ENCODE measurements around the gene RAD51.
"Not testable (repeated sequence)": the region's sequence is repeated elsewhere in the genome, so short reads cannot be mapped to it uniquely, and the experiment has no call there.

The RAD51 gene

DNA sequence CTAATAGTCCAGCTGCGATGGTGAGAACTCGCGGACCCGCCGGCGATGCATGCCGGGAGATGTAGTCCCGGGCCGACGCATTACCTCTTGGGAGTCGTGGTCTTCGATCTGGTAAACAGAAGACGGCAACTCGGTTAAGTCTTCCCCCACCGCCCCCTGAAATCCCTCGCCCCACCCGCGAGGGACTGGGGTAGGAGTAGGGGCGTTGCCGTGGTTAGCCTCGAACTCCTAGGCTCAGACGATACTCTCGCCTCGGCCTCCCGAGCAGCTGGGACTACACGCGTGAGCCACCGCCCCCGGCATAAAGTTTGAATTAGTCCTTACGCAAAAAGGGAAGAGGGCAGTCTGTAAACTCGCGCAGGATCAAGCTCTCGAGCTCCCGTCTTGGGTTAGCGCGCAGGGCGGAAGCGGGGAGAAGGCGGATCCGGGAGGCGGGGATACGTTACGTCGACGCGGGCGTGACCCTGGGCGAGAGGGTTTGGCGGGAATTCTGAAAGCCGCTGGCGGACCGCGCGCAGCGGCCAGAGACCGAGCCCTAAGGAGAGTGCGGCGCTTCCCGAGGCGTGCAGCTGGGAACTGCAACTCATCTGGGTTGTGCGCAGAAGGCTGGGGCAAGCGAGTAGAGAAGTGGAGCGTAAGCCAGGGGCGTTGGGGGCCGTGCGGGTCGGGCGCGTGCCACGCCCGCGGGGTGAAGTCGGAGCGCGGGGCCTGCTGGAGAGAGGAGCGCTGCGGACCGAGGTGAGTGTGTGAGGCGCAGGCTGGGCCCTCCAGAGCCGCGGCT is at the start of gene RAD51:
TSS of gene RAD51 (plus strand) at position 487 of the 781 bp plus-strand sequence. CDS start 3,585 bp downstream, outside the sequence.
- peak; percentile 91 for DNase-seq

DNA sequence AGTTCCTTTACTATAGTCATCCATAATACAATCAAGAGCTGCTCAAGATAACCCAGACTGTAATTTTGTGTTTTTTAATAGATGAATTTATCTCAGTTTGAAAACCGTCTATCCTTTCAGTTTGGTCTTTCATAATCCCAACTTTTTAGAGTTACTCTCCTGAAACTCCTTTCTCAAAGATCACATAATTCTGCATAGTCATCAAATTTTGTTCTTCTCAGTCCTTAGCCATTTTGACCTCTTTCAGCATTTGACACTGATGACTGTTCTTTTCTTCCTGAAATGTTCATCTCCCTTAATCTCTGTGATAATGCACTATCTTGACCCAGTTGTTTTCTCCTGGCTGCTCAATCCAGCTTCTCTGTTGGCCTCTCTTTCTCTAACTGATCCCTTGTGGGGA is 47.5 kb upstream of the RAD51 start:
- DNase-seq, result no peak

DNA sequence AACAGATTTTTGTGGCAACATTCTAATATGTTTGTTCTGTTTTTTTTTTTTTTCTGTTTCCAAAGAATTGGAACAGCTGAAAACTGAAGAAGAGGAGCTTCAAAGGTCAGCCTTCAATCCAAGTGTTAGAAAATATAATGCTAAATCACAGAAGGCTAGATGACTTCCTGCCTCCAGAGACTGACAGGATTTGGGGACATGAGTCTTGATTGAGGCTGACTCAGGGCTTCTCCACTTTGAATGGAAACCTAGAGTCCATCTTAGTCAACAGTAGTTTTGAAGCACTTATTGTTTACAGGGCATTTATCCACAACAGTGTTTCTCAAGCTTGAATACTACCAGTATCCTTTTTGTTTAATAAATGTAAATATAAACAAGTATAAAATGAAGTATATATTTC is 44.5 kb upstream of the RAD51 start:
- no peak for DNase-seq

DNA sequence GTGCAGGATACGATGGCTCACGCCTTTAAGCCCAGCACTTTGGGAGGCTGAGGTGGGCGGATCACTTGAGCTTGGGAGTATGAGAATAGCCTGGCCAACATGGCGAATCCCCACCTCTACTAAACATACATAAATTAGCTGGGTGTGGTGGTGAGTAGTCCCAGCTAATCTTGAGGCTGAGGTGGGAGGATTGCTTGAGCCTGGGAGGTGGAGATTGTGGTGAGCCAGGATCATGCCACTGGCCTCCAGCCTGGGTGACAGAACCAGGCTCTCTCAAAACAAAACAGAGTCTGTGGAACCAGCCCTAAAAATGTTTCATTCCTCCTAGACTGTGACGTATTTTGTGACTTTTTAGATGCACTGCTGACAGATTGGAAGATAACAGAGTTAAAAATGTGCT is 34.3 kb upstream of the RAD51 start:
- DNase-seq, result no peak

DNA sequence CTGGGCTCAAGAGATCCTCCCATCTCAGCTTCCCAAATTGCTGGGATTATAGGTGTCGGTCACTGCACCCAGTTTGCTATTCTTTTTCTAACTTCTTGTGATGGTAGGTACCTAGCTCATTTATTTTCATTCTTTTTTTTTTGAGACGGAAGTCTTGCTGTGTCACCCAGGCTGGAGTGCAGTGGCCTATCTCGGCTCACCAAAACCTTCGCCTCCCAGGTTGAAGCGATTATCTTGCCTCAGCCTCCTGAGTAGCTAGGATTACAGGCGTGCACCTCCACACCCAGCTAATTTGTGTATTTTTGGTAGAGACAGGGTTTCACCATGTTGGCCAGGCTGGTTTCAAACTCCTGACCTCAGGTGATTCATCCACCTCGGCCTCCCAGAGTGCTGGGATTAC is 30.1 kb upstream of the RAD51 start:
- no peak for DNase-seq

DNA sequence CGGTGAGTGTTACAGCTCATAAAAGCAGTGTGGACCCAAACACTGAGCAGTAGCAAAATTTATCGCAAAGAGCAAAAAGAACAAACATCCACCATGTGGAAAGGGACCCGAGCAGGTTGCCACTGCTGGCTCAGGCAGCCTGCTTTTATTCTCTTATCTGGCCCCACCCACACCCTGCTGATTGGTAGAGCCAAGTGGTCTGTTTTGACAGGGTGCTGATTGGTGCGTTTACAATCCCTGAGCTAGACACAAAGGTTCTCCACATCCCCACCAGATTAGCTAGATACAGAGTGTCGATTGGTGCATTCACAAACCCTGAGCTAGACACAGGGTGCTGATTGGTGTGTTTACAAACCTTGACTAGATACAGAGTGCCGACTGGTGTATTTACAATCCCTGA is 18.7 kb upstream of the RAD51 start:
- not testable (repeated sequence) for DNase-seq

DNA sequence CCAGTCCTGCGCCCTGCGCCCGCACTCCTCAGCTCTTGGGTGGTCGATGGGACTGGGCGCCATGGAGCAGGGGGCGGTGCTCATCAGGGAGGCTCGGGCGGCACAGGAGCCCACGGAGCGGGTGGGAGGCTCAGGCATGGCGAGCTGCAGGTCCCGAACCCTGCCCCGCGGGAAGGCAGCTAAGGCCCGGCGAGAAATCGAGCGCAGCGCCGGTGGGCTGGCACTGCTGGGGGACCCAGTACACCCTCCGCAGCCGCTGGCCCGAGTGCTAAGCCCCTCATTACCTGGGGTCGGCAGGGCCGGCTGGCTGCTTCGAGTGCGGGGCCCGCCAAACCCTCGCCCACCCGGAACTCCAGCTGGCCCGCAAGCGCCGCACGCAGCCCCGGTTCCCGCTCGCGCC is 18.1 kb upstream of the RAD51 start:
- DNase-seq, result not testable (repeated sequence)

DNA sequence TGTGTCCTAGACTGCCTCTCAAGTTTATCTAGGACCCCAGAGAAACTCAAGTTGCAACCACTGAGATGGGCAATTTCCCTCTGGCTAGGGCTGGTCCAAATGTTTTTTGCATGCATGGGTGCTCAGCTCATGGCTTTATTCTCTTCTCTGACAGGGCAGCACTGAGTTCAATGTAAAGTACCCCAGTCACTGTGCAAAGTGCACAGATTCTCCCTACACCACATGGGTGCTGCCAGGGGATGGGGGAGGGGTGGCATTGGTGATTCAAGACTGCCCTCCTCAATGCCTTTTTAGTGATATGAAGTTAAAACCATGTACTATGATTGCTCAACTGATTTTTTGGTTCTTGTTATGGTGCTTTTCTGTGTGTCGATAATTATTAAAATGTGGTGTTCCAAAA is 14.8 kb upstream of the RAD51 start:
- no peak for DNase-seq

DNA sequence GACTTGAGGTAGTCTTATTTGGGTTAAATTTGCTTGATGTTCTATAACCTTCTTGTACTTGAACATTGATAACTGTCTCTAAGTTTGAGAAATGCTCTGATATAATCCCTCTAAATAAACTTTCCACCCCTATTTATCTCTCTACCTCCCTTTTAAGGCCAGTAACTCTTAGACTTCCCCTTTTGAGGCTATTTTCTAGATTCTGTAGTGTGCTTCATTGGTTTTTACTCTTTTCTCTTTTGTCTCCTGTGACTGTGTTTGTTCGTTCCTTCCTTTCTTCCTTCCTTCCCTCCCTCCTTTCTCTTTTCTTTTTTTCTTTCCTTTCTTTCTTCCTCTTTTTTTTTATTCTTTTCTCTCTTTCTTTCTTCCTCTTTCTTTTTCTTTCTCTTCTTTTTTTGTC is 14.0 kb upstream of the RAD51 start:
- not testable (repeated sequence) for DNase-seq

DNA sequence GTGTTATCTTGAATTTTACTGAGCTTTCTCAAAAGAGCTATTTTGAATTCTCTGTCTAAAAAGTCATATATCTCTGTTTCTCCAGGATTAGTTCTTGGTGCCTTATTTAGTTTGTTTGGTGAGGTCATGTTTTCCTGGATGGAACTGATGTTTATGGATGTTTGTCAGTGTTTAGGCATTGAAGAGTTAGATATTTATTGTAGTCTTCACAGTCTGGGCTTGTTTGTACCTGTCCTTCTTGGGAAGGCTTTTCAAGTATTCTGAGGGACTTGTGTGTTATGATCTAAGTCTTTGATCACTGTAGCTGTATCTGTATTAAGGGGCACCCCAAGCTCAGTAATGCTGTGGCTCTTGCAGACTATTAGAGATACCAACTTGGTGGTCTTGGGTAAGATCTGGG is 10.6 kb upstream of the RAD51 start:
- DNase-seq, result no peak

DNA sequence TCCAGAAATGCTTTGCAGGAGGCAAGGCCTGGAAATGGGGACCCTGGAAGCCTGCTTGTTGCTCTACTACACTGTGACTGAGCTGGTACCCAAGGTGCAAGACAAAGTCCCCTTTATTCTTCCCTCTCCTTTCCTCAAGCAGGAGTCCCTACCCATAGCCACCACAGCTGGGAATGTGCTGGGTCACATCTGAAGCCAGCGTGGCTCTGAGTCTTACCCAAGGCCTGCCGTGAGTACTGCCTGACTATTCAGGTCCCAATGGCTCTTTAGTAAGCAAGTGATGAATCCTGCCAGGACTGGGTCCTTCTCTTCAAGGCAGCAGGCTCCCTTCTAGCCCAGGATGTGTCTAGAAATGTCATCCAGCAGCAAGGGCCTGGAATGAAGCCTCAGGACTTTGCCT is 9.6 kb upstream of the RAD51 start:
- no peak for DNase-seq

DNA sequence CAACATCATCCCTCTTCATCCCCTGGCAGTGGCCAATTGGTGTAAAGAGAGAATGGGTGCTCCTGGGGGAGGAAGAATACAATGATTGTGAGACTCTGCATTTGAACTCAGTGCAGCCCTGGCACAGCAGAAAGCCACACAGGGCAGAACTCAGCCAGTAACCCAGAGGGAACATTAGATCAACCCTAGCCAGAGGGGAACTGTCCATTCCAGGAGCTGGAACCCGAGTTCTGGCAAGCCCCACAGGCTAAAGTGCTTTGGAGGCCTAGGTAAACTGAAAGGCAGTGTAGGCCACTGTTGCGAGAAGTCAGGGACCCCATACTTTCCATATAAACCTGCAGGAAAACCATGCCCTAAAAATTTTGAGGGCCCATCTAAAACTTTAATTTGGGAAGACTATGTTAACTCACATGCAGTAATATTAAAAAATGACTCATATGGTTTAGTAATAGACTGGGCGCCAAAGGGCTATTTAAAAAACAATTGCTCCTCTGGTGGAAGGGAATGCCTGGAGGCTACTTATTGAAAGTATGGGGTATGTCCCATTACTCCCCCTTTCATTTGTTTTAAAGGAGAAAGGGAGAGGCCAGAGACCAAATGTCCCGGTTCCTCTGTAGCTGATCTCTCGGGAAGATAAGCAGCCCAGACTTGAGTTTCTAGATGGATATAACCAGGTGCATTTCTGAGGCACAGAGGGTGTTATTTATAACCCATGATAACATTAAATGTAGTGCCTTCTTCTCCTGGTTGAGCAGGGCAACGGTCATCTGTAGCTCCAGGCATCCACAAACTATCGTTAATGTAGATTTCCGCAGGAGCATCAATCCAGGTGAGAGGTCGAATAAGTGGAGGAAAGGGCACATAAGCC is 5.8 kb upstream of the RAD51 start:
- no peak for DNase-seq

DNA sequence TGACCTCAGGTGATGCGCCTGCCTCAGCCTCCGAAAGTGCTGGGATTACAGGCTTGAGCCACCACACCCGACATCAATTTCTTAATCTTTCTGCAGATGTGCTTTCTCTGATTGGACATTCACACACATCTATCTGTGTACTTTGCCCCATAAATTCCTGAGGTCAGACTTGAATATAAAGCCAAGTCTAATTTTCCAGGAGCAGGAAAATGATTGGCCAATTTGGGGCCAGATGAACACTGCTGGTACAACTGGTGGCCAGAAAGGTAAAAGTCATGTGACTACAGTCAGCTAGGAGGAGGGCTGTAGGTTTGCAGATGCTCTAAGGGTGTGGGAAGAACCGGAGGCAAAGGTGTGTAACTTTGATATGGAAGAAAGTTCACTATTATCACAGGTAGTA is 3.2 kb upstream of the RAD51 start:
- DNase-seq, result no peak

DNA sequence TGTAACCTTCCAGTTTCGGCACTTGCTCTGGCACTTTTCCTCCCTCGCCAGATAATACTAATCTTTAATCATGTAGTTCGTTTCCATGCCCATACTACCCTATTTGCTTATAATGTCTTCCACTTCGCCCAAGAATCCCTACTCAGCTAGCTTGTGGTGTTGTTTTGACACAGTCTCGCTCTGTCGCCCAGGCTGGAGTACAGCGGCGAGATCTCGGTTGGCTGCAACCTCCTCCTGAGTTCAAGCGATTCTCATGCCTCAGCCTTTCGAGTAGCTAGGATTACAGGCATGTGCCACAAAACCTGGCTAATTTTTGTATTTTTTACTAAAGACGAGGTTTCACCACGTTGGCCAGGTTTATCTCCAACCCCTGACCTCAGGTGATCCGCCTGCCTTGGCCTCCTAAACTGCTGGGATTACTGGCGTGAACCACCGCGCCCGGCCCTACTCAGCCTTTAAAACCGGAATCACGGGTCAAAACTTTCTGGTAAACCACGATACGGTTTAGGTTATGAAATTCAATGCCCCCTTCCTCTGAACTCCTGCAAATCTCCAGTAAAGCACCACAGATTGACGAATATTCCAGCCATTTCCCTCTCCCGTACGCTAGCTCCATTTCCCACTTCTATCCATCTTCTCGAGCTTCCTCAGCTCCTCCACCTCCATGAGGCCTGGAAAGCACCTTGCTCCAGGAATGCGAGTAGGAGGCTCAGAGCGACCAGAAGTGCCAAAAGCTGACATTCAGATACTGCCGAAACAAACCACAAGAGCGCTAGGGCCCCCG is 878 bp upstream of the RAD51 start:
- no peak for DNase-seq

DNA sequence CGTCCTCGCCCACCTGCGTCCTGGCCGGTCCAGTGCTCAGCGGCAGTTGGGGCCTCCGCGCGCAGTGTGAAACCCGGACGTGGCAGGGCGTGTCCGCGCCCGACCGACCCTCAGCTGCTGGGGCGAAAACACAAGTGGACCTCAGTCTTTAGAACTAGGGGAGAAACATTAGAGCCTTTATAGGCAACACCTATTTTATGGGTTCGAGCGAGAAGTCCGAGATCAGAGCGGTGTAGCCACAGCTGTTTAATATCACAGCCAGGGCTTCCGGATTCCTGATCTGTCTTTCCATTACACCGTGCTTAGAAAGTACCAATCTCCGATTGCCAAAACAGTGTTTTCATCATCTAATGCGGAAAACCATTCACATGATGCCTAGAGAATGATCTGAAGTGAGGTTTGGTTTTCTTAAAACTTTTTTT is 506 bp downstream of the RAD51 start:
- DNase-seq, result no peak

DNA sequence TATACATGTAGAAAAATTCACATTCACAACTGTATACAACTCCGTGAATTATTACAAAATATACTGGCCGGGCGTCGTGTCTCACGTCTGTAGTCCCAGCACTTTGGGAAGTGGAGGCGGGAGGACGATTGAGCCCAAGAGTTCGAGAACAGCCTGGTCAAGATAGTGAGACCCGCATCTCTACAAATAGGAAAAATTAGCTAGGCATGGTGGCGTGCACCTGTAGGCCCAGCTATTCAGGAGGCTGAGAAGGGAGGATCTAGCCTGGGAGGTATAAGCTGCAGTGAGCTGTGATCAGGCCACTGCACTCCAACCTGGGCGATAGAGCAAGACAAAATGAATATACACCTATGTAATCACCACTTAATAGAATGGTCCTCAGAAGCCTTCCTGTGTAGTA is 1.3 kb downstream of the RAD51 start:
- no peak for DNase-seq

DNA sequence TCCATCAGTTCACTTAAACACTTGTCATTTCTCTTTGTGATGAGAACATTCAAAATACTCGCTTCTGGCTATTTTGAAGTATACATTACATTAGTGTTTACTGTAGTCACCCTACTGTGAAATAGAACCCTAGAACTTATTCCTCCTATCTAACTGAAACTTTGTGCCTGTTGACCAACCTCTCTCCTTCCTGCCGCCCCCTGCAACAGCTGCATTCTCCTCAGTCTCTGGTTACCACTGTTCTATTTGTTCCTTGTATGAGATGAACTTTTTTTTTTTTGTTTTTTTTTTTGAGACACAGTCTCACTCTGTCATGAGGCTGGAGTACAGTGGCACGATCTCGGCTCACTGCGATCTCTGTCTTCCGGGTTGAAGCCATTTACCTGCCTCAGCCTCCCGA is 2.9 kb downstream of the RAD51 start:
- no peak for DNase-seq

DNA sequence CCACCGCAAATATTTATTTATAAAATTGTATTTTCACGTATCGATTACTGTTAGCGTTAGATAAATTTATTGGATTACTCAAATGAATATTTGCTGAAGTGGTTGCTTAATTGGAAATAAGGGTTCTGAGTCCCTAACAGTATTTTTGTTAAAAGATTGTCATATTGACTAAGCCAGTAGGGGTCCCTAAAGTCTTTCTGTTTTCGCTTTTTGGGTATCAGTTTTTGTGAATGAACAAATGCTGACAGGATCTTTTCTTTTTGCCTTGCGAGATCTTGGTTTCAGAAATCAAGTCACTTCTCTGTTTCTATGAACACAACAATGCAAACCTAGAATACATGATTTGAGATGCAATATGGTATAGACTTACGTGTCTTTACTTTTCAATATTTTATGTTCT is 7.1 kb downstream of the RAD51 start:
- no peak for DNase-seq

DNA sequence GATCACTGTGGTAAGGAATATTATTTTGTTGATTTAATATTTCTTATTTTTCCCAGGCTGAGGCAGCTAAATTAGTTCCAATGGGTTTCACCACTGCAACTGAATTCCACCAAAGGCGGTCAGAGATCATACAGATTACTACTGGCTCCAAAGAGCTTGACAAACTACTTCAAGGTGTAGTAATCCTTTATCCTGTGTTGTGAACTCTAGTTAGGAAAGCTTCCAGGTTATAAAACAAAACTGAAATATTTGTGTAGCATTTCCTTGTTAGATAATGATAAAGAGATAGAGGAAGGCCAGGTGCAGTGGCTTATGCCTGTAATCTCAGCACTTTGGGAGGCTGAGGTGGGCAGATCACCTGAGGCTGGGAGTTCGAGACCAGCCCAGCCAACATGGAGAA is 11.1 kb downstream of the RAD51 start:
- DNase-seq, result no peak

DNA sequence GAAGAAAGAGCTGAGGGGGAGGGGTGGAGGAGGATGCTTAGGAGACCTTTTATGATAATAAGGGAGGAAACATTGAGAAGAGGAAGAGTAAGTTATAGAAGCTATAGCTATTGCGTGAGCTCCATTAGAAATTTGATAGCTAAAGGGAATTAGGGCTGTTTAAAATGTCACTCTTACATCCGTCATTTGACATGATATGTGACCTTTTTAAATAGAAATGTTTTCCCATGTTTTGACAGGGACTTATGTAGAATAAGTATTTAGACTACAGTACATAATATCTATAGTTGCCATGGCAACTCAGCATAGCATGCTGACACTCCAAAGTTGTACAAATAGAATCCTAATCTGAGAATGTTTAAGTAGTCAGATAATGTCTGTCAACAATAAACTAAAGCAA is 19.2 kb downstream of the RAD51 start:
- DNase-seq, result no peak

DNA sequence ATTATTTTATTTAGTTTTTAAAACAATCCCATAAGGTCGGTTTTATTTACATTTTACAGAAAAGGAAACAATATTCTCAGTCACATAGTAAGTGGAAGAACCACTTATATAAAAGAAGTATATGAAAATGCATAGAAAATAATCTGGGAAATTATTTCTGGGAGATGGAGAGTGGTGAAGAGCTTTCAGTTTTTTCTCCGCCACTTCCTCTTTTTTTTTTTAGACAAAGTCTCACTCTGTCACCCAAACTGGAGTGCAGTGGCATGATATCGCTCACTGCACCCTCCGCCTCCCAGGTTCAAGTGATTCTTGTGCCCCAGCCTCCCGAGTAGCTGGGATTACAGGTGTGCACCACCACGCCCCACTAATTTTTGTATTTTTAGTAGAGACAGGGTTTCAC is 21.2 kb downstream of the RAD51 start:
- DNase-seq, result no peak

DNA sequence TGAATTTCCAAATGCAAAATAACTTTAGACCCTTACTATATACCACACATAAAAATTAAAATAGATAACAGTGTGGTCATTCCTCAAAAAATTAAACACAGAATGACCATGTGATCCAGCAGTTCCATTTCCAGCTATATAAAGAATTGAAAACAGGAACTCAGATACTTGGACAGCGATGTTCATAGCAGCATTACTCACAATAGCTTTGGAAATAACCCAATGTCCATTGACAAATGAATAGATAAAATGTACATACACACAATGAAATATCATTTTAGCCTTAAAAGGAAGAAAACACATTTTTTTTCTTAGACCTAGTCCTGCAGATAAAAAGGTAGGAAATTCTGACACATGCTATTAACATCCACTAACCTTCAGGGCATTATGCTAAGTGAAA is 26.7 kb downstream of the RAD51 start:
- DNase-seq, result no peak

DNA sequence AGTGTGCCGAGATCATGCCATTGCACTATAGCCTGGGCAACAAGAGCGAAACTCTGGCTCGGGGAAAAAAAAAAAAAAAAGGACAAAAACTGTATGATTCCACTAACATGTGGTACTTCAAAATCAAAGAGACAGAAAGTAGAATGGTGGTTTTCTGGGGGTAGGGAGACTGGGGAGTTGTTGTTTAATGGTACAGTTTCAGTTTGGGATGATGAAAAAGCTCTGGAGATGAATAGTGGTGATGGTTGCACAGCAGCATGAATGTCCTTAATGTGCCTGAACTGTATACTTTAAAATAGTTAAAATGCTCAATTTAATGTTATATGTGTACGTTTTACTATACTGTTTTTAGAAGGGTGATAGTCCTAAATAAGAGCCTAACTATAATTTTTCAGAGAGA is 27.4 kb downstream of the RAD51 start:
- no peak for DNase-seq

DNA sequence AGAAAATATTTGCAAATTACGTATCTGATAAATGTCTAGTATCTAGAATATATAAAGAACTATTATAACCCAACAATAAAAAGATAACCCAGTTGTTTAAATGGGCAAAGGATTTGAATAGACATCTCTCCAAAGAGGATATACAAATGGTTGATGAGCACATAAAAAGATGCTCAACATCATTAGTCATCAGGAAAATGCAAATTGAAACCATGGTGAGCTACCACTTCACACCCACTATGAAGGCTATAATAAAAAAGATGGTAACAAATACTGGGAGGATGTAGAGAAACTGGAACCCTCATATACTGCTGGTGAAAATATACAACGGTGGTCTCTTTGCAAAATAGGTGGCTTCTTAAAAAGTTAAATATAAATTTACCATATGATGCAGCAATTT is 28.0 kb downstream of the RAD51 start:
- no peak for DNase-seq
